Measurements from ENCODE around the gene LRIT3.
"Not testable (repeated sequence)": the region's sequence is repeated elsewhere in the genome, so short reads cannot be mapped to it uniquely, and the experiment has no call there.

LRIT3 gene

GRCh38 chr4:109872950-109873656 is 25.2 kb downstream of the LRIT3 start:
- H3K27ac ChIP-seq: peak overlapping the region; percentile 83

DNA sequence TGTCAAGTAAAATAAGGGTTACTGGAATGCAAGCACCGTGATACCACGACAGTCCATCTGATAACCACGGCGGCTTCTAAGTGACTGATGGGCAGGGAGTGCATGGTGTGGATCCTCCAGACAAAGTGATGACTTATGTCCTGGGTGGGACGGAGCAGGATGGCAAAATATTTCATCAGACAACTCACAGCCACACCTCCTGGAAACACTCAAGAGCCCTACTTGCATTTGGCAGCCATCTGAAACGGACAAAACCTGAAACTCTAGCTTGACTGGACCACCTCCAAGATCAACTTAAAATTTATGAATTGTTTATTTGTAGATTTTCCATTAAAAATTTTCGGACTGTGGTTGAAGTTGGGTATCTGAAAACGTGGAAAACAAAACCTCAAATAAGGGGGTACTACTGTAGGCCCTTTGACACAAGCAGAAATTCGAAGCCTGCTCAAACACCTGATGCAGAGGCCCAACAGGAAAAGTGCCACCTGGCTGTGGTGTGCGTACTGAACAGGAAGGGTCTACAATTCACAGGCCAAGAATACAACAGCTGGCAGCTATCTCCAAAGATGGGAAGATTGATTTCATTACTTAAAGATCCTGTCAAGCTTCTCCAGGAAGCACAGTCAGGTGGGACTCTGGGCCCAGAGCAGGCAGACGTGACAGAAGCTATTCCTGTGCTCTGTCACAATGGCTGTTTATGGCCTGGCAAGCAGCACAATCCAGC is 26.0 kb downstream of the LRIT3 start:
- peak overlapping the region; percentile 83 for H3K27ac ChIP-seq
- 0 out of 2 replicates have a peak, but pooled peaks have one; percentile 12 for TF ChIP-seq CTCF (conservative IDR thresholded peaks at IDR 0.05)

More at GRCh38 chr4:109872950-109873656, 25.2 kb downstream of the LRIT3 start:
- TF ChIP-seq CTCF (conservative IDR thresholded peaks at IDR 0.05): no peak

DNA sequence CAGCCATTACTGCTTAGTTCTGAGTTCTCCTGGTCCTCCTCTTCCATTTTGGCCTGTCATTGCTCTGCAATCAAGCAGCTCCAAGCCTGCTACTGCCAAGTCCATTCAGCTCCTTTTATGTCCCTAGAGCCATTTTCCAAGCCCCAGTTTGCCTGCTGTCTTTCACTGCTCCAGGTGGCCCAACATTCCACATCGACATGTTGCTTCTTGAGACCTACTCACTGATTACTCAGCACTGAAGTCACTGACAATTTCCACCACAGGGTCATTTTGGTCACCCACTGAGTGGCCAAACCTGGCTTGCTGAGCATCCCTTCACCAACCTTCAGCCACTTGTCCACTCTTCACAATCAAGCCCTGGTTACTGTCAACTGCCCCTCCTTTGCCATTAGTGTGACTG is 27.2 kb downstream of the LRIT3 start:
- peak overlapping the region; percentile 83 for H3K27ac ChIP-seq

GRCh38 chr4:109875553-109875952 is 27.6 kb downstream of the LRIT3 start:
- H3K27ac ChIP-seq: not testable (repeated sequence)

More for the DNA sequence above, 27.2 kb downstream of the LRIT3 start:
- no peak for TF ChIP-seq CTCF (conservative IDR thresholded peaks at IDR 0.05)

- TF ChIP-seq CTCF (conservative IDR thresholded peaks at IDR 0.05): no peak
- H3K27ac ChIP-seq: no peak overlapping the region
Measured at GRCh38 chr4:109876634-109877265, 28.8 kb downstream of the LRIT3 start.

- H3K27ac ChIP-seq: no peak overlapping the region
Measured at GRCh38 chr4:109877400-109877799, 29.5 kb downstream of the LRIT3 start.

DNA sequence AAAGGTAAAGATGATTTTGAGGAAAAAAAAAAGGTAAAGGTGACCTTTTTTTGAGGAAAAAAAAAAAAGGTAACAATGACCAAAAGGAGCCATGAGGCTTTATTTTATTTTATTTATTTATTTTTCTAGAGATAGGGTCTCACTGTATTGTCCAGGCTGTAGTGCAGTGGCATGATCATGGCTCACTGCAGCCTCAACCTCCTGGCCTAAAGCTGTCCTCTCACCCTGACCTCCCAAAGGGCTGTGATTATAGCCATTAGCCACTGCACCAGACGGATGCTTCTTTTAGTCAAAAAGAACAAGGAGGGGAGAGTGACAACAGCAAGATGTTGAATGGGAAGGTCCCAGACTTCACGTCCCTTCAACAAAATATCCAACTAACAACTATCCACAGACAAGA is 30.4 kb downstream of the LRIT3 start:
- no peak overlapping the region for H3K27ac ChIP-seq
- TF ChIP-seq CTCF (conservative IDR thresholded peaks at IDR 0.05): no peak

More at GRCh38 chr4:109877400-109877799, 29.5 kb downstream of the LRIT3 start:
- TF ChIP-seq CTCF (conservative IDR thresholded peaks at IDR 0.05): no peak
